Ishikawa (cell line): ENCODE measurements around the gene FAM118A.

Experiments used
- CEBPB ChIP-seq: IDR thresholded peaks from 2 replicates; pipeline ENCODE4 v1.6.1; 2012
- CREB1 ChIP-seq: IDR thresholded peaks from 2 replicates; pipeline ENCODE4 v1.6.1; 2012; ENCODE audit warnings: low read depth
- EGR1 ChIP-seq: IDR thresholded peaks from 2 replicates; pipeline ENCODE4 v1.6.1; 2012
- EP300 ChIP-seq: IDR thresholded peaks from 2 replicates; pipeline ENCODE4 v1.6.1; 2012; ENCODE audit warnings: borderline replicate concordance
- FOXM1 ChIP-seq: IDR thresholded peaks from 2 replicates; pipeline ENCODE4 v1.6.1; 2012; ENCODE audit warnings: low read depth, borderline replicate concordance
- NFIC ChIP-seq: IDR thresholded peaks from 2 replicates; pipeline ENCODE4 v1.6.1; 2012
- RAD21 ChIP-seq: IDR thresholded peaks from 2 replicates; pipeline ENCODE4 v1.6.1; 2012; ENCODE audit warnings: low read depth
- TAF1 ChIP-seq: IDR thresholded peaks from 2 replicates; pipeline ENCODE4 v1.6.1; 2012; ENCODE audit warnings: low read depth, mild to moderate bottlenecking
- TCF12 ChIP-seq: IDR thresholded peaks from 2 replicates; pipeline ENCODE4 v1.6.1; 2012; ENCODE audit warnings: low read depth
- TEAD4 ChIP-seq: IDR thresholded peaks from 2 replicates; pipeline ENCODE4 v1.6.1; 2012
- YY1 ChIP-seq: IDR thresholded peaks from 2 replicates; pipeline ENCODE4 v1.6.1; 2012; ENCODE audit warnings: low read depth
- ZBTB7A ChIP-seq: IDR thresholded peaks from 2 replicates; pipeline ENCODE4 v1.6.1; 2012; ENCODE audit warnings: low read depth
- TF ChIP-seq, protein P1 (sequence below): IDR thresholded peaks from 2 replicates; pipeline ENCODE4 v1.6.1; 2012
- TF ChIP-seq, protein P2 (sequence below): IDR thresholded peaks from 2 replicates; pipeline ENCODE4 v1.6.1; 2012
- TF ChIP-seq, protein P3 (sequence below): IDR thresholded peaks from 2 replicates; pipeline ENCODE4 v1.6.1; 2012; ENCODE audit warnings: low read depth, mild to moderate bottlenecking

Gene FAM118A

DNA sequence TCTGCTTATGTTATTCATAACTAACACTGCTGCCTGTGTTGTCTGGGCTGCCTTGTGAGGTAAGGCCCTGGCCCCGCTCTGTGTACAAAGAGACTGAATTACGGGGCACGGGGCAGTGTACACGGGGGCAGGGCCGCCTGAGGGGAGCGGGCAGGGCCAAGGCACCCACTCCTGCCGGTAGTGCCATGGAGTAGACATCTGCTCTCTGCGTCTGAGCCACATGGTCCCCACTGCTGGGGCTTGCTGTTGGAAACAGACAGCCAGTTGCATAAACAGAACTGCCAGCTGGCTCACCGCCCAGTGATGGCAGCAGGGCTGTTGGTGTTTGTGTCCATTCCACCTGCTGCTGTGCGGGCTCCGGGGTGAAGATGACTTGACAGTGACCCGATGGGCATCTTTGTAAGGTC lies 19.8 kb downstream of the FAM118A start:
- TF ChIP-seq TCF12, result no peak
- TF ChIP-seq, protein P1, sequence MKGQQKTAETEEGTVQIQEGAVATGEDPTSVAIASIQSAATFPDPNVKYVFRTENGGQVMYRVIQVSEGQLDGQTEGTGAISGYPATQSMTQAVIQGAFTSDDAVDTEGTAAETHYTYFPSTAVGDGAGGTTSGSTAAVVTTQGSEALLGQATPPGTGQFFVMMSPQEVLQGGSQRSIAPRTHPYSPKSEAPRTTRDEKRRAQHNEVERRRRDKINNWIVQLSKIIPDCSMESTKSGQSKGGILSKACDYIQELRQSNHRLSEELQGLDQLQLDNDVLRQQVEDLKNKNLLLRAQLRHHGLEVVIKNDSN, result no peak
- TF ChIP-seq ZBTB7A, result no peak

DNA sequence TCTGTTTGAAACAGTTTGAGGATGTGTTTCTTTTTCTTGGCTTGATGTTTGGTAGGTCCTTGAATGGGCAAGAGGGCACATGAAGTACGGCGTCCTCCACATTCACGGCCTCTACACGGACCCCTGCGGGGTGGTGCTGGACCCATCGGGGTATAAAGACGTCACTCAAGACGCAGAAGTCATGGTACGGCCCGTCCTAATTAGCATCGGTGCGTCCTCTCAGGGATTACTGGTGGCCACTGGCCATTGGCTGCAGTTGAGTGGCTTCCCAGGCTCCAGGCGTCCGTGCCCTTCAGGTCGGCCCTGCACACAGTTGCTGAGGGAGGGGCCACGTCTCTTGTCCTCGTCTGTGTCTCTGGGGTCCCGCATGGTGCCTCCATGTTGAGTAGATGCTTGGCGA lies 20.8 kb downstream of the FAM118A start:
- TF ChIP-seq YY1, result no peak
- TF ChIP-seq, protein P2, sequence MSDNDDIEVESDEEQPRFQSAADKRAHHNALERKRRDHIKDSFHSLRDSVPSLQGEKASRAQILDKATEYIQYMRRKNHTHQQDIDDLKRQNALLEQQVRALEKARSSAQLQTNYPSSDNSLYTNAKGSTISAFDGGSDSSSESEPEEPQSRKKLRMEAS, result no peak
- no peak for TF ChIP-seq NFIC
- no peak for TF ChIP-seq RAD21

DNA sequence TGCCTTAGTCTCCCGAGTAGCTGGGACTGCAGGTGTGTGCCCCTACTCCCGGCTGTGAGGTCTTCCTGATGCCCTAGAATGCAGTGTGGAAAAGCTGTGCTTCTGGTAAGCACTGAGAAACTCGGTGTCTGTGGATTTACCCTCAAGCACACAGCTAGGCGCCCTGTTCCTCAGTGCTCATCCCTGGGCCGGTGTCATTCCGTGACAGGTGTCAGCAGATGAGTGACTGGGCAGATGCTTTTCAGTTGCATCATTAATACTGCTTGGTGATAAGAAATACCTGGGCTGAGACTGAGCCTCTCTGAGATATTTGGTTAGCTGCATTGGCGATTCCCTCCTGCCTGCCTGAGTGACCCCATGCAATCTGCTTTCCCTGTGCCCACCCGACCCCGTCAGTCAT lies 21.8 kb downstream of the FAM118A start:
- TF ChIP-seq RAD21 (no peak), EP300 (no peak), TAF1 (no peak), TEAD4 (no peak), TCF12 (no peak), CREB1 (no peak)
- TF ChIP-seq, protein P2, result no peak
- TF ChIP-seq, protein P1, result no peak
- TF ChIP-seq, protein P3, sequence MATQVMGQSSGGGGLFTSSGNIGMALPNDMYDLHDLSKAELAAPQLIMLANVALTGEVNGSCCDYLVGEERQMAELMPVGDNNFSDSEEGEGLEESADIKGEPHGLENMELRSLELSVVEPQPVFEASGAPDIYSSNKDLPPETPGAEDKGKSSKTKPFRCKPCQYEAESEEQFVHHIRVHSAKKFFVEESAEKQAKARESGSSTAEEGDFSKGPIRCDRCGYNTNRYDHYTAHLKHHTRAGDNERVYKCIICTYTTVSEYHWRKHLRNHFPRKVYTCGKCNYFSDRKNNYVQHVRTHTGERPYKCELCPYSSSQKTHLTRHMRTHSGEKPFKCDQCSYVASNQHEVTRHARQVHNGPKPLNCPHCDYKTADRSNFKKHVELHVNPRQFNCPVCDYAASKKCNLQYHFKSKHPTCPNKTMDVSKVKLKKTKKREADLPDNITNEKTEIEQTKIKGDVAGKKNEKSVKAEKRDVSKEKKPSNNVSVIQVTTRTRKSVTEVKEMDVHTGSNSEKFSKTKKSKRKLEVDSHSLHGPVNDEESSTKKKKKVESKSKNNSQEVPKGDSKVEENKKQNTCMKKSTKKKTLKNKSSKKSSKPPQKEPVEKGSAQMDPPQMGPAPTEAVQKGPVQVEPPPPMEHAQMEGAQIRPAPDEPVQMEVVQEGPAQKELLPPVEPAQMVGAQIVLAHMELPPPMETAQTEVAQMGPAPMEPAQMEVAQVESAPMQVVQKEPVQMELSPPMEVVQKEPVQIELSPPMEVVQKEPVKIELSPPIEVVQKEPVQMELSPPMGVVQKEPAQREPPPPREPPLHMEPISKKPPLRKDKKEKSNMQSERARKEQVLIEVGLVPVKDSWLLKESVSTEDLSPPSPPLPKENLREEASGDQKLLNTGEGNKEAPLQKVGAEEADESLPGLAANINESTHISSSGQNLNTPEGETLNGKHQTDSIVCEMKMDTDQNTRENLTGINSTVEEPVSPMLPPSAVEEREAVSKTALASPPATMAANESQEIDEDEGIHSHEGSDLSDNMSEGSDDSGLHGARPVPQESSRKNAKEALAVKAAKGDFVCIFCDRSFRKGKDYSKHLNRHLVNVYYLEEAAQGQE, result no peak

DNA sequence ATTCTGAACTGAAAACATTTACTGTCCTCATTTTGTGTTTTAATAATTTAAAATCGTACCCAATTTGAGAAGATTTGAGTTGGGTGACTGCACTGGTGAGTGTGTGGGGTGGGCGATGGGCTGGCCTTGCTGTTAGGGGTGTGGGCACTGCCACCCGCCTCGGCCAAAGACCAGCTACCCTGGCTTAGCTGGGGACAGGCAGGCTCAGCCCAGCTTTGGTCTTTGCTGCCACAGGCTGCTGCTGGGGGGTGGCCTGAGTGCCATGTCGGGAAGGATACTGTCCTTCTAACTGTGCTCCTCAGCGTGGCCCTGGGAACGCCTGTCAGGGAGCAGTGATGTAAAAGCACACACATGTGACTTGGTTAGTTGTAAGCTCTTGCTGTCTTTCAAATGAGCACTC lies 22.3 kb downstream of the FAM118A start:
- TF ChIP-seq, protein P3, result no peak
- TF ChIP-seq EGR1, result no peak
- TF ChIP-seq, protein P1, result no peak
- TF ChIP-seq TEAD4, result no peak
- no peak for TF ChIP-seq FOXM1
- TF ChIP-seq NFIC, result no peak
- TF ChIP-seq TAF1, result no peak
- TF ChIP-seq CREB1, result no peak
- TF ChIP-seq CEBPB, result no peak
- TF ChIP-seq RAD21, result no peak
- TF ChIP-seq TCF12, result no peak
- TF ChIP-seq EP300, result no peak
- TF ChIP-seq YY1, result no peak

DNA sequence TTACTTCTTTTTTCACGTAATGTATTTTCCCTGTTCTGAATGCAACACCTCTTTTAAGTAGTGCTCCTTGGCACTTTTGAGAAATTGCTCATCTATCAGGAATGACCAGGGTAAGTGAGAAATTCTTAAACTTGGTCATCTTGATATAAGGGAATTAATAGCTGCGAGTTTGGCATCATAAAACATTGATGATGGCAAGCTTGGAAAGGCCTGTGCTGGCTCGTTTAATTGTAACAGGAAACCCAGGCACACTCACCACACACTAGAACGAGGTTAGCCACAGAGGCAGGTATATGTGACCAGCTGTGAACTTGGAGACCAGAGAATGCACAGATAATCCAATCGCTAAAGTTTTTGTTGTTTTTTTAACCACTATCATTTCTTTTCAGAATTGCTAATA lies 24.3 kb downstream of the FAM118A start:
- TF ChIP-seq NFIC, result no peak
- no peak for TF ChIP-seq TCF12
- TF ChIP-seq, protein P3, result no peak
